ENCODE data around the gene PCDHGA3. TPM values are rescaled to one million over a fixed set of nuclear protein-coding genes. Genes with fewer than 3 reads are reported as not detected.
A peak's percentile ranks its signal among the peaks of the same experiment; 100 is the strongest.
"Not testable (repeated sequence)": the region's sequence is repeated elsewhere in the genome, so short reads cannot be mapped to it uniquely, and the experiment has no call there.

Gene PCDHGA3
- total RNA-seq, 1 donor from 2014 or later: under 0.01 TPM

- no peak overlapping the region for H3K4me3 ChIP-seq (ENCODE audit: low read depth, low read length)
- DNase-seq (ENCODE audit: low read depth) (no peak), FAIRE-seq (no peak)
- no peaks in the 10 kb centered on the region for H3K36me3 ChIP-seq (ENCODE audit: control insufficient read depth, insufficient read depth, low read length)
- no peaks in the 10 kb centered on the region for H3K27me3 ChIP-seq (ENCODE audit: control insufficient read depth, insufficient read depth, low read length)
- TF ChIP-seq, protein P1, sequence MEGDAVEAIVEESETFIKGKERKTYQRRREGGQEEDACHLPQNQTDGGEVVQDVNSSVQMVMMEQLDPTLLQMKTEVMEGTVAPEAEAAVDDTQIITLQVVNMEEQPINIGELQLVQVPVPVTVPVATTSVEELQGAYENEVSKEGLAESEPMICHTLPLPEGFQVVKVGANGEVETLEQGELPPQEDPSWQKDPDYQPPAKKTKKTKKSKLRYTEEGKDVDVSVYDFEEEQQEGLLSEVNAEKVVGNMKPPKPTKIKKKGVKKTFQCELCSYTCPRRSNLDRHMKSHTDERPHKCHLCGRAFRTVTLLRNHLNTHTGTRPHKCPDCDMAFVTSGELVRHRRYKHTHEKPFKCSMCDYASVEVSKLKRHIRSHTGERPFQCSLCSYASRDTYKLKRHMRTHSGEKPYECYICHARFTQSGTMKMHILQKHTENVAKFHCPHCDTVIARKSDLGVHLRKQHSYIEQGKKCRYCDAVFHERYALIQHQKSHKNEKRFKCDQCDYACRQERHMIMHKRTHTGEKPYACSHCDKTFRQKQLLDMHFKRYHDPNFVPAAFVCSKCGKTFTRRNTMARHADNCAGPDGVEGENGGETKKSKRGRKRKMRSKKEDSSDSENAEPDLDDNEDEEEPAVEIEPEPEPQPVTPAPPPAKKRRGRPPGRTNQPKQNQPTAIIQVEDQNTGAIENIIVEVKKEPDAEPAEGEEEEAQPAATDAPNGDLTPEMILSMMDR (IDR thresholded peaks at IDR 0.05; ENCODE audit: insufficient read depth, low read length, severe bottlenecking): no peak
Measured at GRCh38 chr5:141384471-141385267, 41.0 kb downstream of the PCDHGA3 start.

DNA sequence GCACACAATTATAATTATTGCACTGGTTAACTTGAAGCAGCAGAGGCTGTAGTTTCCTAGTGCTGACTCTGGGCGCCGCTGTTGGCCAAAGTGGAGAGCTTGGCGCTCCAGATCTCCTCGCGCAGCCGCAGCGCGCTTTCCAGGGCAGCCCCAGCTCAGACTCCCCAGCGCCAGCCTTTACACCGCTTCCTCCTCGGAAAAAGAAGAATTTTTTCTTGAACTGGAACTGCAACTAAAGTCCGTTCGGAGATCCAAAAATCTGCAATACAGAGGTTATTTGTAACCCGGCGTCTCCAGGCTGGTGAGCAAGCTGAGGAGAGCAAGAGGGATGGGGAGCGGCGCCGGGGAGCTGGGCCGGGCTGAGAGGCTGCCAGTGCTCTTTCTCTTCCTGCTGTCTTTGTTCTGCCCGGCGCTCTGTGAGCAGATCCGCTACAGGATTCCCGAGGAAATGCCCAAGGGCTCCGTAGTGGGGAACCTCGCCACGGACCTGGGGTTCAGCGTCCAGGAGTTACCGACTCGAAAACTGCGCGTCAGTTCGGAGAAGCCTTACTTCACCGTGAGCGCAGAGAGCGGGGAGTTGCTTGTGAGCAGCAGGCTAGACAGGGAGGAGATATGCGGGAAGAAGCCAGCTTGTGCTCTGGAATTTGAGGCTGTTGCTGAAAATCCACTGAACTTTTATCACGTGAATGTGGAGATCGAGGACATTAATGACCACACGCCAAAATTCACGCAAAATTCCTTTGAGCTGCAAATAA, 44.1 kb downstream of the PCDHGA3 start, which contains the start of gene PCDHGB4:
Gene PCDHGB4 (plus strand): TSS at position 142 of the 755 bp plus-strand sequence. CDS start 187 bp downstream, at position 329.
- TF ChIP-seq, protein P1 (IDR thresholded peaks at IDR 0.05; ENCODE audit: insufficient read depth, low read length, severe bottlenecking): peak; percentile 59
- not testable (repeated sequence) for H3K27me3 ChIP-seq (ENCODE audit: control insufficient read depth, insufficient read depth, low read length); H3K36me3 ChIP-seq (ENCODE audit: control insufficient read depth, insufficient read depth, low read length)
- DNase-seq (ENCODE audit: low read depth) (peak; percentile 34), FAIRE-seq (peak; percentile 100)
- H3K4me3 ChIP-seq (ENCODE audit: low read depth, low read length): peak within 1 kb of the TSS; percentile 14

DNA sequence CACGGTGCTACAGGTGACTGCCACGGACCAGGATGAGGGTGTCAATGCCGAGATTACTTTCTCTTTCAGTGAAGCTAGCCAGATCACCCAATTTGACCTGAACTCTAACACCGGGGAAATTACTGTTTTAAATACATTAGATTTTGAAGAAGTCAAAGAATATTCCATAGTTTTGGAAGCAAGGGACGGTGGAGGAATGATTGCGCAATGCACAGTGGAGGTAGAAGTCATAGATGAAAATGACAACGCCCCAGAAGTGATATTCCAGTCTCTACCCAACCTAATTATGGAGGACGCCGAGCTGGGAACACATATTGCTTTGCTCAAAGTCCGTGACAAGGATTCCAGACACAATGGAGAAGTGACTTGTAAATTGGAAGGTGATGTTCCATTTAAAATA, 45.0 kb downstream of the PCDHGA3 start:
- H3K36me3 ChIP-seq (ENCODE audit: control insufficient read depth, insufficient read depth, low read length): no peaks in the 10 kb centered on the region
- no peak for DNase-seq (ENCODE audit: low read depth)
- FAIRE-seq: no peak

GRCh38 chr5:141389153-141390042, 45.8 kb downstream of the PCDHGA3 start:
- Histone ChIP-seq H3K27me3 (ENCODE audit: control insufficient read depth, insufficient read depth, low read length) (no peaks in the 10 kb centered on the region), H3K36me3 (ENCODE audit: control insufficient read depth, insufficient read depth, low read length) (no peaks in the 10 kb centered on the region), H3K4me3 (ENCODE audit: low read depth, low read length) (no peak overlapping the region)
- no peak for FAIRE-seq
- TF ChIP-seq, protein P1 (IDR thresholded peaks at IDR 0.05; ENCODE audit: insufficient read depth, low read length, severe bottlenecking): no peak
- DNase-seq (ENCODE audit: low read depth): no peak

More for the DNA sequence above, 45.0 kb downstream of the PCDHGA3 start:
- Histone ChIP-seq H3K4me3 (ENCODE audit: low read depth, low read length) (no peak overlapping the region), H3K27me3 (ENCODE audit: control insufficient read depth, insufficient read depth, low read length) (no peaks in the 10 kb centered on the region)
- TF ChIP-seq, protein P1 (IDR thresholded peaks at IDR 0.05; ENCODE audit: insufficient read depth, low read length, severe bottlenecking): no peak

DNA sequence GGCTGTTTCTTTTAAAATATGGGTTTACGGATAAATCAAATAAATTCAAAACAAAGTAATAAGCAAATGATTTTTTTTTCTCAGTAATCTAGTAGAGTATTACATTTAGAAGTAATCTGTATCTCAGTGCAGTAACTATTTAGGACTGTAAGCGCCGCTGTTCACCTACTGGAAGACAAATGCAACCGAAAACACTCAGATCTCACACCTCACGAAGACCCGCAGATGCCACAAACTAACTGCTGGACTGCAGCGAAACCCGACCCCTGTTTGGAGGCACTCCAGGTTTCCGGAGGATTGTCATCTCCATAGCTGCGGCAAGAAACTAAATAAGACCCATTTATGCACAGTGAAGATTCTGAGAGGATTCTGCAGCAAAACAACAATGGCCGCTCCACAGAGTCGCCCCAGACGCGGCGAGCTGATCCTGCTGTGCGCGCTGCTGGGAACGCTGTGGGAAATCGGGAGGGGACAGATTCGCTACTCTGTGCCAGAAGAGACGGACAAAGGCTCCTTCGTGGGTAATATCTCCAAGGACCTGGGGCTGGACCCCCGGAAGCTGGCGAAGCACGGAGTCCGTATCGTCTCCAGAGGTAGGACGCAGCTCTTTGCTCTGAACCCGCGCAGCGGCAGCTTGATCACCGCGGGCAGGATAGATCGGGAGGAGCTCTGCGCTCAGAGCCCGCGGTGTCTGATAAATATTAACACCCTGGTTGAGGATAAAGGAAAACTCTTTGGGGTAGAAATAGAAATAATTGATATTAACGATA, 49.0 kb downstream of the PCDHGA3 start, which contains the start of gene PCDHGA8:
Gene PCDHGA8 (plus strand): TSS at position 205 of the 770 bp plus-strand sequence. CDS start 181 bp downstream, at position 386.
- TF ChIP-seq, protein P1 (IDR thresholded peaks at IDR 0.05; ENCODE audit: insufficient read depth, low read length, severe bottlenecking): no peak
- Histone ChIP-seq H3K36me3 (ENCODE audit: control insufficient read depth, insufficient read depth, low read length) (no peaks in the 10 kb centered on the region), H3K4me3 (ENCODE audit: low read depth, low read length) (no peak within 1 kb of the TSS), H3K27me3 (ENCODE audit: control insufficient read depth, insufficient read depth, low read length) (peaks cover 2% of the 10 kb centered on the region)
- no peak for FAIRE-seq
- DNase-seq (ENCODE audit: low read depth): no peak

Measured in bronchial epithelial cell (primary cell).